ENCODE results near the gene SARS1.
A peak's percentile ranks its signal among the peaks of the same experiment; 100 is the strongest.
"Not testable (repeated sequence)": the region's sequence is repeated elsewhere in the genome, so short reads cannot be mapped to it uniquely, and the experiment has no call there.

The SARS1 gene

DNA sequence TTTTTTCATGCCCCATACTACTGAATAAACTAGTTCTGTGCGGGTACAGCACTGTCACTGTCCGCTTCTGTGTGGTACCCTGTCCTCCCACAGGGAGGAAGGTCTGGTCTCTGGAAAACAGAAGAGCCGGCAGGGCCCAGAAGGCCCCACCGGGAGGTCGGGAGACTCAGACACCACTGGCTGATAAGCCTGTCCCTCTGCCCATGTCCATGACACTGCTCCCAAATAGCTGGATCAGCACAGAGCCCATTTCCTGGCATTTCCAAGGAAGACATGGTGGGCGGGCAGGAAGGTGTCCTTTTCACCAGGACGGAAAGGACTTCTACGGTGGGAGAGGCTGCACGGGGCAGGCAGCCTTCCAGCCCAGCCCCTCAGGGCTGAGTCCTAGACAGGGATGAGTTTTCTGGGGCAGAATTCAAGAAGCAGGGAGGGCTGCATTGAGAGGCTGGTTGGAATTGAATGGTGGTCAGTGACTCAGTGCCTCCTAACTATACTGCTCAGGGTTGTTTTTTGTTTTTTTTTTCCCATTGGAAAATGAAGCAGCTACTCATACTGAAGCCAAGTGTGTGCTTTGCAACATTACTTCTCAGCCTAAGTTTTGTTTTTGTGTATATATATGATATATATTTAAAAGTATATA, 62.1 kb downstream of the SARS1 start:
- H2AFZ ChIP-seq (ENCODE audit: low read depth, low read length): no peak overlapping the region
- no peaks in the 10 kb centered on the region for H3K9me3 ChIP-seq (ENCODE audit: low read length)
- no peaks in the 10 kb centered on the region for H3K27me3 ChIP-seq (ENCODE audit: insufficient read depth, low read length)
- no peak overlapping the region for H3K4me3 ChIP-seq (ENCODE audit: low read length)
- peaks cover 37% of the 10 kb centered on the region for H3K4me1 ChIP-seq (ENCODE audit: insufficient read depth, low read length)
- peaks cover 63% of the 10 kb centered on the region for H3K36me3 ChIP-seq (ENCODE audit: insufficient read depth, low read length)

DNA sequence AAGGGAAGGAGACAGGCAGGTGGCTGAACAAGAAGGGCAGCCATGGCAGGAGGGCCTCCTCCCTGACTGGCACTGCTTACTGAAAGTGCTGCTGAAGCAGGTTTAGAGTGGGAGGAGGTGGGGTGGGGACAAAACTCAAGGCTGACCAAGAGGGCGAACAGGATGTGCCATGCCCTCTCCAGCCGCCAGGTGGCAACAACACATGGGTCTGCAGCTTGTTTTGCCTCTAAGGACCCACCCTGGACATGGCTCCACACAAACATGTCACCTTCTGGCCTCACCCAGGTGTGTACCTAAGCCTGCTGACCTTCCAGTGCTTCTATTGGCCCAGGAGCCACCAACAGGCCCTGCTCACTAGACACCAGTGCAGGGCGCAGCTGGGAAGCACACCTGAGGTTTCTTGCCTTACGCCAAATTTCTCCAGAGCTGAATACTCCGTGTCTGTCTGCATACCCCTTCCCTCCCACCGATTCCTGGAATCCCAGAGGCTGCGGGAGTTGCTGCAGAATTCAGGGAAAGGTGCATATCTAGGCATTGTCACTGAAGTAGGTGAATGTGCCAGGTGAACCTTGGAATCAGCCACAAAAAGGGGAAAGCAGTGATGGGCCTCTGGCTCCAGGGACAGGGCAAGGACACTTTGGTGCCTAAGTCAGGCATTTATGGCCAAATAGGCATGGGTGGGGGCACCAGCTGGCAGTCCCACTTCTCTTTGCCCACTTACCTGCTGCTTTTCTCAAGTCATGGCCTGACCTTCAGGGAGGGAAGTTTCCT, 63.9 kb downstream of the SARS1 start:
- H3K36me3 ChIP-seq (ENCODE audit: insufficient read depth, low read length): peaks cover 53% of the 10 kb centered on the region
- H3K4me3 ChIP-seq (ENCODE audit: low read length): no peak overlapping the region
- H3K4me1 ChIP-seq (ENCODE audit: insufficient read depth, low read length): peaks cover 52% of the 10 kb centered on the region
- H3K9me3 ChIP-seq (ENCODE audit: low read length): no peaks in the 10 kb centered on the region
- H2AFZ ChIP-seq (ENCODE audit: low read depth, low read length): no peak overlapping the region
- H3K27me3 ChIP-seq (ENCODE audit: insufficient read depth, low read length): no peaks in the 10 kb centered on the region

DNA sequence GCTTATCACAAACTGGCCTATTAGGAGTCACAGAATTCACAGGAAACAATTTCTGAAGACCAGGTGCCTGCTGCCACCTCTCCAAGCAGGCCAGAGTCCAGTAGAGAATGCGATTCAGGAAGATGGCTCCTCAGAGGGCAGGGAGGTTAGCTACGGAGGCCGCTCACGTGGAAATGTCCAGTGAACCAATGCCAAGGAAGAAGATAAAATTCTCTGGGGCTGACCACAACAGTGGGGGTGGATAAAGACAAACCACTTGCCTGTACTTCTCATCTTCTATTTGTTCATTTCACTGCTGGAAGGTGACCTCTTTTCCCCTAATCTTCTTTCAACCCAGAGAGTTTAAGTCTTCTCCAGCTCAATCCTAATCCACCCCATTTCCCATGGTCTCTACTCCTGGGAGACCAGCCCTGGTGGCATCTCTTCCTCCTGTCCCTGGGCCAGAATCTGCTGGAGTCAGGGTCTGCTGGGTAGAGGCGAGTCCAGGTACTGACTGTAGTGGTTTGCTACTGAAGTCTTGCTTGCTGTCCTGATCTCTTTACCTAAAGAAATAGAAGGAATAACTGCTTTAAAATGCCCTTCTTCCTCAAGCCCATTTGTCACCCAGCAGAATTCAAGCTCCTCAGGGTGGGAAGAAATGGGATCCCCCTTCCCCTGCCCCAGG, 66.0 kb downstream of the SARS1 start:
- Histone ChIP-seq H3K4me3 (ENCODE audit: low read length) (no peak overlapping the region), H3K27me3 (ENCODE audit: insufficient read depth, low read length) (no peaks in the 10 kb centered on the region), H3K4me1 (ENCODE audit: insufficient read depth, low read length) (peaks cover 64% of the 10 kb centered on the region), H2AFZ (ENCODE audit: low read depth, low read length) (no peak overlapping the region), H3K9me3 (ENCODE audit: low read length) (no peaks in the 10 kb centered on the region), H3K36me3 (ENCODE audit: insufficient read depth, low read length) (peaks cover 42% of the 10 kb centered on the region)

DNA sequence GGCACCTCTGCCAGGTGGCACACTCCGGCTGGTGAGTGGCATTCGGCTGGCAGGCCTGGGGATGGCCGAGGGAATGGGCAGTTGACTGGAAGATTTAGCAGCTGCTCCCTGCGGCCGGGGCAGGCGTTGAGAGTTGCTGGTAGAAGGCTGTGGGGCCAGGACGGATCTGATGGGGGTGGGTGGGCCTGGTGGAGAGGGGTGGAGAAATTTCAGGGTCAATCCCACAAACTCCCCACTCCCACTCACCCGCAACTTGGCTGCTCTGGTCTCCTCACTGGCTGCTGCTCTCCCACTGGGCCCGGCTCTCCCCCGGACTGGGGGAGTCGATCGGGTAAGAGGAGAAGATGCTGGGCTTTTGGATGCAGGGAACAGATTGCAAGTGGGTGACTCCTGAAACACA, 67.1 kb downstream of the SARS1 start:
- Histone ChIP-seq H3K9me3 (ENCODE audit: low read length) (no peaks in the 10 kb centered on the region), H3K27me3 (ENCODE audit: insufficient read depth, low read length) (no peaks in the 10 kb centered on the region), H2AFZ (ENCODE audit: low read depth, low read length) (no peak overlapping the region), H3K4me3 (ENCODE audit: low read length) (peak overlapping the region; percentile 86), H3K4me1 (ENCODE audit: insufficient read depth, low read length) (peaks cover 62% of the 10 kb centered on the region), H3K36me3 (ENCODE audit: insufficient read depth, low read length) (peaks cover 37% of the 10 kb centered on the region)

DNA sequence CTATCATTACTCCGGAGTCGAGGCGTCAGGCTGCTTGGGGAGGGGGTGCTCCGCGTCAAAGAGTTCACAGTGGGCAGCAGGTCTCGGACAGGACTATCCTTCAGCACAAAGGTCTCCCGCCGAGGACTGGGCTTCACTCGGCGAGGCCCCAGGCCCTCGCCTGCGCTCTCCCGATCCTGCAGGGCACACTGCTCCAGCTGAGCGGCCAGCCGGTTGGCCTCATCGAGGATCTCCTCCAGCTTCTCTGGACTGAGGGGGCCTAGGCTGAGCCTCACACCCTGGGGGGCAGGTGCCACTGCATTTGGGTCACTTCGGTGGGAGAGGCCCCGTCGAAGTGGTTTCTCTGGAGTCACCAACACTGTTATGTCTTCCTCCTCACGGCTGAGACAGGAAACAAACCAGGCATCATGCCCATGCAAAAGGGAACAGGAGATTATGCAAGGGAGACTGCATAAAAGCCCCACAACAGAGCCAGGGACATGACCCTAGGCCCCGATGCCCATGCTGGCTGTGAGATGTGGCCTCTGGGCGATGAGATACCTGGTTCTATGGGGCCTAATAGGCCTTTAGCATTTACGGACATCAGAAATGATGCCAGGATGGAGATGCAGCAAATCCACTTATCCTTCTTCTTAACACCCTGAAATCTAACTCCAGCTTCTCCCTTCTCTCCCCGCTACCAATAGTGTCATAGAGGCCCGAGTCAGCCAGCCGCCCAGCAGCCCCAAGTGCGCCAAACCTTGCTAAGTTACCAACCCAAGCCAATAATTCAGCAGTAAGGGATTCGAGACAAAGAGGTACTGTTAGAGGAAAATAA, 68.2 kb downstream of the SARS1 start:
- Histone ChIP-seq H3K4me1 (ENCODE audit: insufficient read depth, low read length) (peaks cover 71% of the 10 kb centered on the region), H3K27me3 (ENCODE audit: insufficient read depth, low read length) (no peaks in the 10 kb centered on the region)

DNA sequence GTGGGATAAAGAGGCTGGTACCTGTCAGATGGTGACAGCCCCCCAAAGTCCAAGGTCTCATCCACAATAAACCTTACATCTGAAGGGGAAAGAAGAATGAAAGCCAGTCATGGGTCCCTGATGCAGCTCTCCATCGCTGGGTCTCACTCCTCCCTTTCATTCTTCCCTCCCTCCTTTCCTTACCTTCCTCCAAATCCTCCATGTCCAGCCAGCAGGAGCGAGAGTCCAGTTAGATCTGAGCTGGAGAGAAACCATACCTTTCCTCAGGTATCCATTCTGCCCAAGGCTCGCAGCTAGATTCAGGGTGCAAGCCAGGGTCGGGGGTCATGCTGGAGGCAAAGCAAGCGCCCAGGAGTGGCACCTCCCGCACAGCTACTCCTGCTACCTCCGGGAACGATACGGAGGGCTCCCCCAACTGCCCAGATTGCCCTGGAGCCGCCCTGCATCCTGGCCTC, 68.8 kb downstream of the SARS1 start:
- peak overlapping the region; percentile 7 for H2AFZ ChIP-seq (ENCODE audit: low read depth, low read length)

More for the DNA sequence above, 68.2 kb downstream of the SARS1 start:
- H3K4me3 ChIP-seq (ENCODE audit: low read length): peak overlapping the region; percentile 86
- no peak overlapping the region for H2AFZ ChIP-seq (ENCODE audit: low read depth, low read length)
- H3K36me3 ChIP-seq (ENCODE audit: insufficient read depth, low read length): peaks cover 37% of the 10 kb centered on the region
- H3K9me3 ChIP-seq (ENCODE audit: low read length): no peaks in the 10 kb centered on the region

DNA sequence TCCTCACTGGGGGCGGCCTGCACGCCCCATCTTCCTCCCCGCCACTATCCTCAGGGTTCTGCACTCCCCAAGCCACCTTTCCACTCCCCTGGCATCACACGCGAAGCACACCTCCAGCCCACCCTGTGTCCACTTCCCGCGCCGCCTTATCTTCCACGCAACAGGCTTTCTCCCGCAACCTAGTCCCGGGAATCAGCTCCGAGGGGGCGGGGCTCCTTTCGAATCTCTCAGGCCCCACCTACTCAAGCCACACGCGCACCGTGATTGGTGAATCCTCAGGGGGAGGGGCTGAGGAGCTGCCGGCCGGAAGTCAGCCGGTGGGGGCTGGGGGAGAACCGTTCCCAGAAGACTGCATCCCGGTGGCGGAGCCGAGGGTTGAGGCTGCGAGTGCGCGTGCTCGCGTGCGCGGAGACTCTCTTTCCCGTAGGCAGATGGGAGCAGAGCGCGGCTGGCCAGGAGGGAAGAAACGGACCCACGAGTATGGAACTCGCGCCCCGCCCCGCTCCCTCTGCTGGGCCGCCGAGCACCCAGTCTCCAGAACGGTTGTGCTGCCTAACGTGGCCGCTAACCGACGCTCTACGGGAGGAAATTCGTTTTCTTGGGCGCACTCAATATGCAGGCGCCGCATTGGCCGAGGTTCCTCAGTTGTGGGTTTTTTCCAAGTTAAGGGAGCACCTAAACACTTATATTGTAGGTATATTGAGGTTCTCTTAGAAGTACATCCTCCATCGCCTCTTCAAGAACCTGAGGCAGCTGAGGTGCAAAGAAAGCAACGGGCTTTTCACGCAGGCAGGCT, 69.4 kb downstream of the SARS1 start, which contains the start of gene PSRC1:
Gene PSRC1 (minus strand): TSS at position 194 of the 796 bp plus-strand sequence.
- H3K4me1 ChIP-seq (ENCODE audit: insufficient read depth, low read length): peaks cover 64% of the 10 kb centered on the region
- H2AFZ ChIP-seq (ENCODE audit: low read depth, low read length): peak within 1 kb of the TSS; percentile 7
- H3K27me3 ChIP-seq (ENCODE audit: insufficient read depth, low read length): no peaks in the 10 kb centered on the region
- H3K36me3 ChIP-seq (ENCODE audit: insufficient read depth, low read length): peaks cover 30% of the 10 kb centered on the region
- H3K9me3 ChIP-seq (ENCODE audit: low read length): no peaks in the 10 kb centered on the region
- H3K4me3 ChIP-seq (ENCODE audit: low read length): peak within 1 kb of the TSS; percentile 86

More for the DNA sequence above, 68.8 kb downstream of the SARS1 start:
- Histone ChIP-seq H3K4me3 (ENCODE audit: low read length) (peak overlapping the region; percentile 86), H3K27me3 (ENCODE audit: insufficient read depth, low read length) (no peaks in the 10 kb centered on the region), H3K9me3 (ENCODE audit: low read length) (no peaks in the 10 kb centered on the region), H3K4me1 (ENCODE audit: insufficient read depth, low read length) (peaks cover 69% of the 10 kb centered on the region), H3K36me3 (ENCODE audit: insufficient read depth, low read length) (peaks cover 36% of the 10 kb centered on the region)

DNA sequence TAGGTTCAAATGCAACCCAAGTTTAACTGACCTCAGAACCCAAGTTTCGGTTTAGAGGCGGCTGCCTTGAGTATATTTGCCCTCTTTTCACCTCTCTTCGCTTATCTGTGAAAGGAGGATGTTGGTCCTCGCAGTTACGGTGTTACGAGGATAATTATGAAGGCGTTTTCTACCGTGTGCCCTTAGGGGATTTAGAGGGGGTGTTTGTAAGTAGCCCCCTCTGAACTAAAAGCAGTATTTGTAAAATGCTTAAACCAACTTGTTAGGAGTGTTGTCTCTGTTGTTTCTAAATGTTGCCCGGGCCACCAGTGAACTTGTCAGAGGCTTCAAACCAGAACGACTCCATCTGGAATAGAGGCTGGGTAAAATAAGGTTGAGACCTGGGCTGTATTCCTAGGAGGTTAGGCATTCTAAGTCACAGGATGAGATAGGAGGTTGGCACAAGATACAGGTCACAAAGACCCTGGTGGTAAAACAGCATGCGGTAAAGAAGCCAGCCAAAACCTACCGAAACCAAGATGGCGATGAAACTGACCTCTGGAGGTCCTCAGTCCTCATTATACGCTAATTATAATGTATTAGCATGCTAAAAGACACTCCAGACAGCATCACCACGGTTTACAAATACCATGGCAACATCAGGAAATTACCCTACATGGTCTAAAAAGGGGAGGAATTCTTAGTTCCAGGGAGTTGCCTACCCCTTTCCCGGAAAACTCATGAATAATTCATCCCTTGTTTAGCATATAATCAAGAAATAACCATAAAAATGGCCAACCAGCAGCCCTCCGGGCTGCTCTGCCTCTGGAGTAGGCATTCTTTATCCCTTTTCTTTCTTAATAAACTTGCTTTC, 70.3 kb downstream of the SARS1 start:
- Histone ChIP-seq H3K4me3 (ENCODE audit: low read length) (peak overlapping the region; percentile 86), H2AFZ (ENCODE audit: low read depth, low read length) (peak overlapping the region; percentile 7), H3K4me1 (ENCODE audit: insufficient read depth, low read length) (peaks cover 62% of the 10 kb centered on the region), H3K9me3 (ENCODE audit: low read length) (no peaks in the 10 kb centered on the region), H3K27me3 (ENCODE audit: insufficient read depth, low read length) (no peaks in the 10 kb centered on the region), H3K36me3 (ENCODE audit: insufficient read depth, low read length) (peaks cover 24% of the 10 kb centered on the region)

DNA sequence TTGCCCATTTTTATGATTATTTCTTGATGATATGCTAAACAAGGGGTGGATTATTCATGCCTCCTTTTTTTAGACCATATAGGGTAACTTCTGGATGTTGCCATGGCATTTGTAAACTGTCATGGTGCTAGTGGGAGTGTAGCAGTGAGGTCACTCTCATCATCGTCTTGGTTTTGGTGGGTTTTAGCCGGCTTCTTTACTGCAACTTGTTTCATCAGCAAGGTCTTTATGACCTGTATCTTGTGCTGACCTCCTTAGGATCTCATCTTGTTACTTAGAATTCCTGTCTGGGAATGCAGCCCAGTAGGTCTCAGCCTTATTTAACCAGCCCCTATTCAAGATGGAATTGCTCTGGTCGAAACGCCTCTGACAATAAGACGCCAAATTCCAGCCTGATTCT, 73.0 kb downstream of the SARS1 start:
- H2AFZ ChIP-seq (ENCODE audit: low read depth, low read length); H3K36me3 ChIP-seq (ENCODE audit: insufficient read depth, low read length); H3K27me3 ChIP-seq (ENCODE audit: insufficient read depth, low read length); H3K4me3 ChIP-seq (ENCODE audit: low read length); H3K9me3 ChIP-seq (ENCODE audit: low read length): not testable (repeated sequence)
- H3K4me1 ChIP-seq (ENCODE audit: insufficient read depth, low read length): peaks cover 42% of the 10 kb centered on the region

Data from neuron (in vitro differentiated cells).